Esophagus (tissue), 2 donors: ENCODE results near the gene CDK14. TPM values are rescaled to one million over a fixed set of nuclear protein-coding genes. Genes with fewer than 3 reads are reported as not detected.

Source experiments
- H3K27ac ChIP-seq, 2 donors: one replicate each; pipeline ENCODE4 v1.5.1; 2013; ENCODE audit warnings: low read depth in 2 of 2, mild to moderate bottlenecking in 2 of 2, inconsistent platforms in 1 of 2, low read length in 1 of 2, moderate library complexity in 1 of 2
- H3K27me3 ChIP-seq, 2 donors: one replicate each; pipeline ENCODE4 v1.6.1; 2013; ENCODE audit warnings: low read length in 2 of 2, control low read depth in 1 of 2, mild to moderate bottlenecking in 1 of 2; ENCODE audit not compliant: insufficient read depth in 2 of 2, control insufficient read depth in 1 of 2
- H3K36me3 ChIP-seq, 2 donors: one replicate each; pipeline ENCODE4 v1.6.1; 2013; ENCODE audit warnings: low read length in 1 of 2; ENCODE audit not compliant: control insufficient read depth in 2 of 2, insufficient read depth in 2 of 2
- H3K4me1 ChIP-seq, 2 donors: one replicate each; pipeline ENCODE4 v1.6.1; 2013; ENCODE audit warnings: low read length in 1 of 2; ENCODE audit not compliant: control insufficient read depth in 2 of 2, insufficient read depth in 2 of 2
- H3K4me3 ChIP-seq, 2 donors: one replicate each; pipeline ENCODE4 v1.5.1; 2013; ENCODE audit warnings: low read length in 2 of 2, mild to moderate bottlenecking in 2 of 2, low read depth in 1 of 2, moderate library complexity in 1 of 2
- H3K9me3 ChIP-seq, 2 donors: one replicate each; pipeline ENCODE4 v1.6.1; 2013; ENCODE audit warnings: mild to moderate bottlenecking in 2 of 2, low read depth in 1 of 2, low read length in 1 of 2, moderate library complexity in 1 of 2; ENCODE audit not compliant: control insufficient read depth in 2 of 2, insufficient read depth in 1 of 2
- WGBS, 2 donors: extraction: QIAGEN DNeasy Blood & Tissue Kit; methylation state at CpG; one replicate each; pipeline ENCODE4 v1.1.7; 2013; 5-methylcytosine and 5-hydroxymethylcytosine counted together
- polyA plus RNA-seq, 2 donors: library from polyadenylated mRNA; stranded (reverse); fragments of 200-250 nt; gene quantifications; one replicate each; pipeline ENCODE4 v1.2.3, GENCODE V29; 2013
- donor health status: healthy with polysubstance abuse.
- donor health status: Bipolar disorder and iron deficiency.

CDK14 gene
- polyA plus RNA-seq, 2 donors: 0.51 to 0.59 TPM

DNA sequence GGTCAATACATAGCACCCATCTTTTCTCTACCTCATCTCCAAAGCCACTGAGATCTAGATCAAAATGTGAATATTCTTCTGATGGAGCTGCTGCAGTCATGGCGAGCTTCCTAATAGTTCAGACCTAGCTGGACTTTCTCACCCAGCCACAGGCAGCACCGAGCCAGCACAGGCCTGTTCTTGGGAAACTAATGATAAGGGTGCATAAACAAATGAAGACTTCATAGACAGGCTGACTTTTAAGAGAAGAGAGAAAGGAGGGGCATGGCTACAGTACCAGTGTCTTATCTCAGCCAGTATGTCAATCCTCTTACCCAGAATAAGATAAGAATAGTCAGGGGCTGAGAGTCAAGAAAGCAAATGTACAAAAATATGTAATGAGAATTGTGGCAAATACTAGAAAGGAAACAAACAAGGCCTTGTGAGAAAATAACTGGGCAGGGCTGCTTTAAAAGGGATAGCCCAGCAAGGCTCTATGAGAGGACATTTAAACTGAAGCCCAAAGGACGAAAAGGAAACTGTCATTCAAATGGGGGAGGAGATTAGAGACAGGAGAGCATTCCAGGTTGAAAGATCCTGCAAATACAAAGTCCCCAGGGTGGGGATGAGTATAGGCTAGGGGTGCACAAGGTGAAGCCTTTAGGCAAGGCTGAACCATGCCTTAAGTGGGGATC, 21.8 kb upstream of the CDK14 start:
- WGBS, 2 donors: 49 to 61% methylated on average over 3 of the region's 3 CpGs
- H3K27me3 ChIP-seq: no peaks in the 10 kb centered on the region
- no peak overlapping the region for H3K4me3 ChIP-seq
- H3K27ac ChIP-seq: no peak overlapping the region
- no peaks in the 10 kb centered on the region for H3K36me3 ChIP-seq
- H3K4me1 ChIP-seq: no peaks in the 10 kb centered on the region
- H3K9me3 ChIP-seq: no peaks in the 10 kb centered on the region

- Histone ChIP-seq H3K36me3 (no peaks in the 10 kb centered on the region), H3K9me3 (no peaks in the 10 kb centered on the region), H3K27me3 (no peaks in the 10 kb centered on the region), H3K27ac (no peak overlapping the region), H3K4me3 (no peak overlapping the region), H3K4me1 (no peaks in the 10 kb centered on the region)
- 93 to 96% methylated on average over 1 of the region's 1 CpG for whole genome bisulfite sequencing, 2 donors
These were observed 21.3 kb upstream of the CDK14 start for GRCh38 chr7:90574820-90575187.

DNA sequence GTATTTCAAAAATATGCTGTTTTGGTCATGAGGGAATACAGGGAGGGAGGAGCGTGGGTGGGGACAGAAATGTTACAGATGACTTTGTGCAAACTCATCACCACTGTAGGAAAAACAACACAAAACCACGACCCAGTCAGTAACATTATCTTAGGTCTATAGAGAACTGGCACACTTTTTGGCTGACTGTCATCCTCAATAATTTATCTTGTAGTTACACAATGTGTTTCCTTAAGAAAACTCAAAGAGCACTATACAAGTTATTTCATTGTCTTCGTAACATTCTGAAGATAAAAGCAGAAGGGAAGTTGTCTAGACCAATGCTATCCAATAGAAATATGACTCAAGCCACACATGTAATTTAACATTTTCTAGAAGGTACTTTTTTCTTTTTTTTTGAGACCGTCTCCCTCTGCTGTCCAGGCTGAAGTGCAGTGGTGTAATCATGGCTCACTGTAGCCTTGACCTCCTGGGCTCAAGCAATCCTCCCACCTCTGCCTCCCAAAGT, 16.9 kb upstream of the CDK14 start:
- 44 to 51% methylated on average over 4 of the region's 4 CpGs for WGBS, 2 donors
- Histone ChIP-seq H3K27ac (no peak overlapping the region), H3K4me1 (no peaks in the 10 kb centered on the region), H3K9me3 (no peaks in the 10 kb centered on the region), H3K27me3 (no peaks in the 10 kb centered on the region), H3K36me3 (no peaks in the 10 kb centered on the region), H3K4me3 (no peak overlapping the region)

GRCh38 chr7:90580051-90580450, 16.1 kb upstream of the CDK14 start:
- Histone ChIP-seq H3K9me3 (no peaks in the 10 kb centered on the region), H3K36me3 (no peaks in the 10 kb centered on the region), H3K27ac (no peak overlapping the region), H3K27me3 (no peaks in the 10 kb centered on the region), H3K4me3 (no peak overlapping the region), H3K4me1 (no peaks in the 10 kb centered on the region)
- 79 to 87% methylated on average over 3 of the region's 3 CpGs for WGBS, 2 donors

DNA sequence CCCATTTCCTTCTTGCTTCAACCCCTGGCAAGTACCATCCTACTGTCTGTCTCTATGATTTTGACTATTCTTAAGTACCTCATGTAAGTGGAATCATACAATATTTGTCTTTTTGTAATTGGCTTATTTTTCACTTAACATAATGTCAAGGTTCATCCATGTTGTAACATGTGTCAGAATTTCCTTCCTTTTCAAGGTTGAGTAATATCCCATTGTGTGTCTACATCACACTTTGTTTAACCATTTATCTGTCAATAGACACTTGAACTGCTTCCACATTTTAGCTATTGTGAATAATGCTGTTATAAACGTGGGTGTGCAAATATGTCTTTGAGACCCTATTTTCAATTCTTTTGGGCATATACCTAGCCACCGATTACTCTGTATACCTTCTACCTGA, 14.0 kb upstream of the CDK14 start:
- Histone ChIP-seq H3K27me3 (no peaks in the 10 kb centered on the region), H3K27ac (no peak overlapping the region), H3K4me3 (no peak overlapping the region), H3K36me3 (no peaks in the 10 kb centered on the region), H3K9me3 (no peaks in the 10 kb centered on the region), H3K4me1 (no peaks in the 10 kb centered on the region)
- 62 to 74% methylated on average over 2 of the region's 2 CpGs for WGBS, 2 donors

GRCh38 chr7:90584378-90584777, 11.7 kb upstream of the CDK14 start:
- no peaks in the 10 kb centered on the region for H3K9me3 ChIP-seq
- no peak overlapping the region for H3K4me3 ChIP-seq
- 77 to 85% methylated on average over 1 of the region's 1 CpG for WGBS, 2 donors
- no peaks in the 10 kb centered on the region for H3K36me3 ChIP-seq
- H3K27me3 ChIP-seq: no peaks in the 10 kb centered on the region
- H3K27ac ChIP-seq: no peak overlapping the region
- no peaks in the 10 kb centered on the region for H3K4me1 ChIP-seq

DNA sequence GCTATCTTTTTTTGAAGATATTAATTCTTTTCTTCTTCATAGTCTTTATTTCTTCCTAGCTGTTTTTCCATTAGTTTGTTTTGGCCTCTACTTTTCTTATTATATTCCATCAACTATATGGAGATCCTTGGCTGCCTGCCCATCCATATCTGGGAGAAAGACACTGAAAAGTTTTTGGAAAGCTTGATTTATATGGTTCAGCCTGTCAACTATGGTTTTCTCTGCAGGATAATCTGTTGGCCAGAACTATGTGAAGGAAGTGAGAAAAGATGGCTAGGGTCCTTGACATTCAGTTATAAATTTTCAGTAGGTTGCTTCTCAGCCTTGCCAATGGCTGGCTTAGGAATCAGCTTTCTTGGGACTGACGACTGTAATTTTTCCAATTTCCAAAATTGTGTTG, 10.0 kb upstream of the CDK14 start:
- H3K27ac ChIP-seq: no peak overlapping the region
- no peak overlapping the region for H3K4me3 ChIP-seq
- no peaks in the 10 kb centered on the region for H3K27me3 ChIP-seq
- H3K4me1 ChIP-seq: no peaks in the 10 kb centered on the region
- no peaks in the 10 kb centered on the region for H3K36me3 ChIP-seq
- WGBS, 2 donors: 78 to 85% methylated on average over 1 of the region's 1 CpG
- H3K9me3 ChIP-seq: no peaks in the 10 kb centered on the region

- no peaks in the 10 kb centered on the region for H3K27me3 ChIP-seq
- H3K4me3 ChIP-seq: no peak overlapping the region
- no peak overlapping the region for H3K27ac ChIP-seq
- no peaks in the 10 kb centered on the region for H3K9me3 ChIP-seq
- 91 to 98% methylated on average over 2 of the region's 2 CpGs for WGBS, 2 donors
- H3K4me1 ChIP-seq: no peaks in the 10 kb centered on the region
- H3K36me3 ChIP-seq: no peaks in the 10 kb centered on the region
These were observed 8.4 kb upstream of the CDK14 start for GRCh38 chr7:90587766-90588165.

GRCh38 chr7:90592033-90592432, 4.1 kb upstream of the CDK14 start:
- H3K27ac ChIP-seq: no peak overlapping the region
- peaks cover 0 to 7% of the 10 kb centered on the region in 2 donors for H3K4me1 ChIP-seq
- H3K36me3 ChIP-seq: no peaks in the 10 kb centered on the region
- H3K27me3 ChIP-seq: no peaks in the 10 kb centered on the region
- no peak overlapping the region for H3K4me3 ChIP-seq
- H3K9me3 ChIP-seq: no peaks in the 10 kb centered on the region

DNA sequence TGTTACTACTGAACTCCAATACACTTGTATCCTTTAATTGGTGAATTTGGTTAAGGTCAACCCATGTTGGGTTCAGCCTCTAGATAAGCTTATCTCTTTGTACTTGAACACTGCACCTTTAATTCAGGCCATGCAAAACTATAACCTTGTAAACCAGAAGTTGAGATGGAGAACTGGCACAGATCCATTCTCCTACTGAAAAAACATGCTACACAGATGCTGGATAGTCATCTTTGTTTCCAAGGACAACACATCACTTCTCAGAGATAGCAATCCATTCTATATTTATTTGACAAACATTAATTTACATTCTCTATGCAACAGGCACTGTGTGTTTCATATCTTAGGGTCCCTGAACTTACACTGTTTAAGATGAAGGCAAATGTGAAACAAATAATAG, 2.9 kb upstream of the CDK14 start:
- no peak overlapping the region for H3K27ac ChIP-seq
- no peaks in the 10 kb centered on the region for H3K36me3 ChIP-seq
- no peaks in the 10 kb centered on the region for H3K27me3 ChIP-seq
- H3K4me1 ChIP-seq: peaks cover 0 to 7% of the 10 kb centered on the region in 2 donors
- H3K9me3 ChIP-seq: no peaks in the 10 kb centered on the region
- H3K4me3 ChIP-seq: no peak overlapping the region
